WTC11 (cell line): ENCODE data around the gene BAIAP2L1. TPM values are rescaled to one million over a fixed set of nuclear protein-coding genes. Genes with fewer than 3 reads are reported as not detected.

Source experiments
- ATAC-seq: fragments of 200-7000 bp; cut with Tn5 transposase; 2 replicates; pipeline ENCODE4 v1.10.0; 2021; ENCODE audit warnings: mild to moderate bottlenecking, moderate library complexity
- CTCF ChIA-PET: fragments of 300-600 bp; sonication (Branson Sonifier 250); formaldehyde crosslinking; loops from one replicate; lab custom pipeline; 2021; ENCODE audit warnings: antibody characterized with exemption; lab: Charles Lee
- POLR2A ChIA-PET: fragments of 350-600 bp; sonication (Branson Sonifier 250); formaldehyde crosslinking; loops from one replicate; lab custom pipeline; 2021; ENCODE audit warnings: antibody characterized with exemption; lab: Charles Lee
- DNase-seq: peaks from one replicate; pipeline ENCODE4 v3.0.0; 2021; ENCODE audit warnings: low spot score
- H3K27ac Mint-ChIP-seq: 2 replicates; pipeline ENCODE4 v1.8.0; 2021; ENCODE audit warnings: mixed read lengths
- H3K27me3 Mint-ChIP-seq: 2 replicates; pipeline ENCODE4 v1.8.0; 2021; ENCODE audit warnings: low read depth, mild to moderate bottlenecking, moderate library complexity, mixed read lengths
- H3K36me3 Mint-ChIP-seq: 2 replicates; pipeline ENCODE4 v1.8.0; 2021; ENCODE audit warnings: mixed read lengths
- H3K4me1 Mint-ChIP-seq: 2 replicates; pipeline ENCODE4 v1.8.0; 2022; ENCODE audit warnings: mixed read lengths
- H3K4me3 Mint-ChIP-seq: 2 replicates; pipeline ENCODE4 v1.8.0; 2021; ENCODE audit warnings: mild to moderate bottlenecking, moderate library complexity, mixed read lengths
- H3K9me3 Mint-ChIP-seq: 2 replicates; pipeline ENCODE4 v1.8.0; 2021; ENCODE audit warnings: mixed read lengths
- FOXK1 ChIP-seq: sonication (generic); formaldehyde crosslinking; IDR thresholded peaks from 2 replicates; pipeline ENCODE4 v1.8.0; 2022; ENCODE audit warnings: mild to moderate bottlenecking, moderate library complexity, missing genetic modification reagents
- FOXP1 ChIP-seq: sonication (generic); formaldehyde crosslinking; IDR thresholded peaks from 2 replicates; pipeline ENCODE4 v1.8.0; 2022; ENCODE audit warnings: missing genetic modification reagents, mild to moderate bottlenecking, moderate library complexity, borderline replicate concordance
- IRF2 ChIP-seq: sonication (generic); formaldehyde crosslinking; IDR thresholded peaks from 2 replicates; pipeline ENCODE4 v1.8.0; 2022; ENCODE audit warnings: low read depth, missing genetic modification reagents, borderline replicate concordance
- MXD4 ChIP-seq: fragments of 250-450 bp; sonication (Bioruptor Pico); IDR thresholded peaks from 2 replicates; pipeline ENCODE4 v1.8.0; 2021; ENCODE audit warnings: mild to moderate bottlenecking, moderate library complexity, borderline replicate concordance
- TP53 ChIP-seq: sonication (generic); formaldehyde crosslinking; IDR thresholded peaks from 2 replicates; pipeline ENCODE4 v1.8.1; 2023; ENCODE audit warnings: mild to moderate bottlenecking, missing genetic modification reagents
- ZNF121 ChIP-seq: sonication (generic); formaldehyde crosslinking; IDR thresholded peaks from 2 replicates; pipeline ENCODE4 v1.8.0; 2023; ENCODE audit warnings: missing genetic modification reagents
- ZNF423 ChIP-seq: fragments of 250-450 bp; sonication (Bioruptor Pico); IDR thresholded peaks from 2 replicates; pipeline ENCODE4 v2.1.2; 2022; ENCODE audit warnings: mild to moderate bottlenecking, moderate library complexity
- total RNA-seq: library from RNA; stranded (reverse); gene quantifications from 3 replicates; pipeline ENCODE4 v1.2.3, GENCODE V29; 2021
- TF ChIP-seq, protein P1 (sequence below): sonication (generic); formaldehyde crosslinking; IDR thresholded peaks from 2 replicates; pipeline ENCODE4 v1.8.1; 2023; ENCODE audit warnings: mild to moderate bottlenecking, missing genetic modification reagents
- TF ChIP-seq, protein P2 (sequence below): sonication (generic); formaldehyde crosslinking; IDR thresholded peaks from 2 replicates; pipeline ENCODE4 v1.8.0; 2023; ENCODE audit warnings: missing genetic modification reagents
- TF ChIP-seq, protein P3 (sequence below): sonication (generic); formaldehyde crosslinking; IDR thresholded peaks from 2 replicates; pipeline ENCODE4 v1.8.0; 2022; ENCODE audit warnings: mild to moderate bottlenecking, missing genetic modification reagents
- TF ChIP-seq, protein P4 (sequence below): sonication (generic); formaldehyde crosslinking; IDR thresholded peaks from 2 replicates; pipeline ENCODE4 v1.8.0; 2022; ENCODE audit warnings: mild to moderate bottlenecking, missing genetic modification reagents
- TF ChIP-seq, protein P5 (sequence below): fragments of 250-450 bp; sonication (Bioruptor Pico); IDR thresholded peaks from 2 replicates; pipeline ENCODE4 v1.9.0; 2021; ENCODE audit warnings: mild to moderate bottlenecking
- TF ChIP-seq, protein P6 (sequence below): sonication (generic); formaldehyde crosslinking; IDR thresholded peaks from 2 replicates; pipeline ENCODE4 v1.8.1; 2023; ENCODE audit warnings: mild to moderate bottlenecking, missing genetic modification reagents, moderate library complexity
- TF ChIP-seq, protein P7 (sequence below): sonication (generic); formaldehyde crosslinking; IDR thresholded peaks from 2 replicates; pipeline ENCODE4 v1.8.0; 2022; ENCODE audit warnings: mild to moderate bottlenecking, missing genetic modification reagents

Gene BAIAP2L1
- total RNA-seq, 1 experiment from 2014 or later: 37.5 TPM

DNA sequence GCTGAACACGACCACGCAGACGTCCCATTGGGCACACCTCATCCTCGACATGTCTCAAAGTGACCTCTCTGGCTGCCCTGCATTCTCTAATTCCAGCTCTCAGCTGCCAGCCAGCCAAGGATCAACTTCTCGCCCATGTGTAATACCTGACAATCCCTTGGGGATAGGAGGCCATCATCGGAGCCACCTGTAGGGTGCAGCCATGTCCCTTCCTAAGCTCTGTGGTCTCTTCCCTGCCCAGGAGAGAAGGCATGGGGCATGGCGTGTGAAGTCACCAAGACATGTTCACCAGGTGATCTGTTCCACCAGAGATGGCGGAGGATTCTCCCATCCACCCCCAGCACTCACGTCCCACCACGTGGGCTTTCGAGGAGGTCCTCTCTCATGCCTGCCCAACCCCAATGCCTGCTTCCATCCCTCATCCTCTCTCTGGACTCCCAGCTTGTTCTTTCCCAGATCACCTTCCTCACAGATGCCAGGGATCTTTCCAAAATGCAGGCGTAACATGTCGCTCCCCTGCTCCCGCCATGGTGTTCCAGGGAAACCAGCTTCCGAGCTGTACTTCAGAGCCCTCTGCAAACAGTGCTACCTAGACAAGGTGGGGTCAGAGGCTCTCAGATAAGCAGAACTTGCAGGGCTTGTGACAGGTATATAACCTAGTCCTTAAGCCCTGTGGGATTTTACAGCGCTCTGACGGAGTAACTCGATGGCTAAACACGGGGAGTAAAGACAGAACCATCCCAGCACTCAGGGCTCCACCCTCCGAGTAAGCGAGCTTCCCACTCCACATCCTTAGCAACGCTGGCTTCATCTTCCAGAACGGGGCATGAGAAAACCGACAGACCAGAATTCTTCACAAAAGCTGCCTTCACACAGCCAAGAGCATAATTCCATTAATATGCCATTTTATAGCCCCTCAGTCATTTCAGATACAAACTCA is 78.3 kb downstream of the BAIAP2L1 start:
- ChIA-PET POLR2A (interaction anchor here (2.2 kb wide), 1 partner anchor 78 kb away, joined by 7 read pairs; the partner anchor contains the start of gene BAIAP2L1), CTCF (interaction anchor here (1.1 to 3.0 kb wide), 8 partner anchors 25 to 509 kb away, joined by 3 to 29 read pairs (median 6); partner anchors contain the start of gene BAIAP2L1)
- H3K36me3 Mint-ChIP-seq: peaks cover 9% of the 10 kb centered on the region
- no peaks in the 10 kb centered on the region for H3K27me3 Mint-ChIP-seq
- TF ChIP-seq ZNF423 (CRISPR knock-in tag) (no peak), IRF2 (no peak), ZNF121 (no peak), MXD4 (CRISPR knock-in tag) (no peak), TP53 (no peak), FOXK1 (CRISPR knock-in tag) (no peak), FOXP1 (CRISPR knock-in tag) (no peak)
- TF ChIP-seq, protein P1, sequence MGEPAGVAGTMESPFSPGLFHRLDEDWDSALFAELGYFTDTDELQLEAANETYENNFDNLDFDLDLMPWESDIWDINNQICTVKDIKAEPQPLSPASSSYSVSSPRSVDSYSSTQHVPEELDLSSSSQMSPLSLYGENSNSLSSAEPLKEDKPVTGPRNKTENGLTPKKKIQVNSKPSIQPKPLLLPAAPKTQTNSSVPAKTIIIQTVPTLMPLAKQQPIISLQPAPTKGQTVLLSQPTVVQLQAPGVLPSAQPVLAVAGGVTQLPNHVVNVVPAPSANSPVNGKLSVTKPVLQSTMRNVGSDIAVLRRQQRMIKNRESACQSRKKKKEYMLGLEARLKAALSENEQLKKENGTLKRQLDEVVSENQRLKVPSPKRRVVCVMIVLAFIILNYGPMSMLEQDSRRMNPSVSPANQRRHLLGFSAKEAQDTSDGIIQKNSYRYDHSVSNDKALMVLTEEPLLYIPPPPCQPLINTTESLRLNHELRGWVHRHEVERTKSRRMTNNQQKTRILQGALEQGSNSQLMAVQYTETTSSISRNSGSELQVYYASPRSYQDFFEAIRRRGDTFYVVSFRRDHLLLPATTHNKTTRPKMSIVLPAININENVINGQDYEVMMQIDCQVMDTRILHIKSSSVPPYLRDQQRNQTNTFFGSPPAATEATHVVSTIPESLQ (CRISPR knock-in tag): no peak
- TF ChIP-seq, protein P2, sequence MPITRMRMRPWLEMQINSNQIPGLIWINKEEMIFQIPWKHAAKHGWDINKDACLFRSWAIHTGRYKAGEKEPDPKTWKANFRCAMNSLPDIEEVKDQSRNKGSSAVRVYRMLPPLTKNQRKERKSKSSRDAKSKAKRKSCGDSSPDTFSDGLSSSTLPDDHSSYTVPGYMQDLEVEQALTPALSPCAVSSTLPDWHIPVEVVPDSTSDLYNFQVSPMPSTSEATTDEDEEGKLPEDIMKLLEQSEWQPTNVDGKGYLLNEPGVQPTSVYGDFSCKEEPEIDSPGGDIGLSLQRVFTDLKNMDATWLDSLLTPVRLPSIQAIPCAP (CRISPR knock-in tag): no peak
- TF ChIP-seq, protein P3, sequence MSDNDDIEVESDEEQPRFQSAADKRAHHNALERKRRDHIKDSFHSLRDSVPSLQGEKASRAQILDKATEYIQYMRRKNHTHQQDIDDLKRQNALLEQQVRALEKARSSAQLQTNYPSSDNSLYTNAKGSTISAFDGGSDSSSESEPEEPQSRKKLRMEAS (CRISPR knock-in tag): no peak
- TF ChIP-seq, protein P4, sequence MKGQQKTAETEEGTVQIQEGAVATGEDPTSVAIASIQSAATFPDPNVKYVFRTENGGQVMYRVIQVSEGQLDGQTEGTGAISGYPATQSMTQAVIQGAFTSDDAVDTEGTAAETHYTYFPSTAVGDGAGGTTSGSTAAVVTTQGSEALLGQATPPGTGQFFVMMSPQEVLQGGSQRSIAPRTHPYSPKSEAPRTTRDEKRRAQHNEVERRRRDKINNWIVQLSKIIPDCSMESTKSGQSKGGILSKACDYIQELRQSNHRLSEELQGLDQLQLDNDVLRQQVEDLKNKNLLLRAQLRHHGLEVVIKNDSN: no peak
- TF ChIP-seq, protein P5, sequence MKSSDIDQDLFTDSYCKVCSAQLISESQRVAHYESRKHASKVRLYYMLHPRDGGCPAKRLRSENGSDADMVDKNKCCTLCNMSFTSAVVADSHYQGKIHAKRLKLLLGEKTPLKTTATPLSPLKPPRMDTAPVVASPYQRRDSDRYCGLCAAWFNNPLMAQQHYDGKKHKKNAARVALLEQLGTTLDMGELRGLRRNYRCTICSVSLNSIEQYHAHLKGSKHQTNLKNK (CRISPR knock-in tag): no peak
- TF ChIP-seq, all 79 proteins: peak for 0
- peaks cover 21% of the 10 kb centered on the region for H3K4me1 Mint-ChIP-seq
- peak overlapping the region; percentile 96 for H3K27ac Mint-ChIP-seq
- H3K9me3 Mint-ChIP-seq: peaks cover 7% of the 10 kb centered on the region
- DNase-seq: no peak
- H3K4me3 Mint-ChIP-seq: no peak overlapping the region
- ATAC-seq: peak; percentile 24; the same call in 1 of the 2 replicates

DNA sequence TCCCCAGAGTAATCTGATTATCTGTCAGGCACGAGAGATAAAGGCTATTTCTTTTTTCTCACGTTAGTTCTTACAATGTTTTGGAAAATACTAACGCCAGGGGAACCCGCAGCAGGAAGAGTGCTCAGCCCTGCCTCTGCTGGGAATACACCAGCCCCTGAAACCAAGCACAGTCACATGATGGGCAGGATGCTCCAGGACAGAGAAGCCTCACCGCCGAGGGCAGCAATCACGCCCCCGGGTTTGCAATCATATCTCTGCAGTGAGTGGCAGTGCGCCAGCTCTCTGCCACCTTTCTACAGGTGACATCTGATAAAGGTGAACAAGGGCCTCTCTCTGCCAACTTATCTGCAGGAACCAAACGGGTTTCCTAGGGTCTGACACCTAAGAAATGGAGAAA is 79.6 kb downstream of the BAIAP2L1 start:
- no peak overlapping the region for H3K27ac Mint-ChIP-seq
- no peaks in the 10 kb centered on the region for H3K27me3 Mint-ChIP-seq
- CTCF ChIA-PET: no interaction called here
- no peak for DNase-seq
- no peak overlapping the region for H3K4me3 Mint-ChIP-seq
- POLR2A ChIA-PET: no interaction called here
- ATAC-seq: no peak
- TF ChIP-seq, protein P6, sequence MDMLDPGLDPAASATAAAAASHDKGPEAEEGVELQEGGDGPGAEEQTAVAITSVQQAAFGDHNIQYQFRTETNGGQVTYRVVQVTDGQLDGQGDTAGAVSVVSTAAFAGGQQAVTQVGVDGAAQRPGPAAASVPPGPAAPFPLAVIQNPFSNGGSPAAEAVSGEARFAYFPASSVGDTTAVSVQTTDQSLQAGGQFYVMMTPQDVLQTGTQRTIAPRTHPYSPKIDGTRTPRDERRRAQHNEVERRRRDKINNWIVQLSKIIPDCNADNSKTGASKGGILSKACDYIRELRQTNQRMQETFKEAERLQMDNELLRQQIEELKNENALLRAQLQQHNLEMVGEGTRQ (CRISPR knock-in tag): 0 out of 2 replicates have a peak, but pooled peaks have one; percentile 28
- TF ChIP-seq, protein P7, sequence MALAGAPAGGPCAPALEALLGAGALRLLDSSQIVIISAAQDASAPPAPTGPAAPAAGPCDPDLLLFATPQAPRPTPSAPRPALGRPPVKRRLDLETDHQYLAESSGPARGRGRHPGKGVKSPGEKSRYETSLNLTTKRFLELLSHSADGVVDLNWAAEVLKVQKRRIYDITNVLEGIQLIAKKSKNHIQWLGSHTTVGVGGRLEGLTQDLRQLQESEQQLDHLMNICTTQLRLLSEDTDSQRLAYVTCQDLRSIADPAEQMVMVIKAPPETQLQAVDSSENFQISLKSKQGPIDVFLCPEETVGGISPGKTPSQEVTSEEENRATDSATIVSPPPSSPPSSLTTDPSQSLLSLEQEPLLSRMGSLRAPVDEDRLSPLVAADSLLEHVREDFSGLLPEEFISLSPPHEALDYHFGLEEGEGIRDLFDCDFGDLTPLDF (CRISPR knock-in tag): no peak
- H3K4me1 Mint-ChIP-seq: peaks cover 21% of the 10 kb centered on the region
- H3K9me3 Mint-ChIP-seq: peaks cover 19% of the 10 kb centered on the region
- peaks cover 22% of the 10 kb centered on the region for H3K36me3 Mint-ChIP-seq
